CD14-positive monocyte (primary cell): ENCODE measurements around the gene C16orf74. TPM values are rescaled to one million over a fixed set of nuclear protein-coding genes. Genes with fewer than 3 reads are reported as not detected.
A peak's percentile ranks its signal among the peaks of the same experiment; 100 is the strongest.

Experiments
- DNase-seq, 3 donors: peaks; one replicate each; pipeline ENCODE4 v3.0.0-alpha.2; 2011 to 2022
- H2AFZ ChIP-seq: 2 replicates; pipeline ENCODE4 v1.6.0; 2012; ENCODE audit warnings: mild to moderate bottlenecking, low read depth, low read length, inconsistent platforms; ENCODE audit not compliant: insufficient read depth, poor library complexity, severe bottlenecking
- H3K27ac ChIP-seq, 2 donors: 1 replicate in 1 of 2; 2 replicates in 1 of 2; pipeline ENCODE4 v1.5.1; 2012 to 2013; ENCODE audit warnings: low read length in 2 of 2, control low read depth in 1 of 2, inconsistent platforms in 1 of 2, low read depth in 1 of 2, mild to moderate bottlenecking in 1 of 2
- H3K27me3 ChIP-seq, 2 donors: one replicate each; pipeline versions ENCODE4 v1.6.0 to v1.6.1; 2011 to 2013; ENCODE audit warnings: low read length in 2 of 2; ENCODE audit not compliant: control insufficient read depth in 2 of 2, insufficient read depth in 2 of 2
- H3K36me3 ChIP-seq, 2 donors: replicated peaks in 1 of 2; 1 replicate in 1 of 2; 2 replicates in 1 of 2; pipeline versions ENCODE4 v1.5.1 to v1.6.1; 2012 to 2013; ENCODE audit warnings: low read length in 2 of 2, control low read depth in 1 of 2, inconsistent platforms in 1 of 2, mild to moderate bottlenecking in 1 of 2; ENCODE audit not compliant: insufficient read depth in 2 of 2, control insufficient read depth in 1 of 2
- H3K4me1 ChIP-seq, 2 donors: 1 replicate in 1 of 2; 2 replicates in 1 of 2; pipeline versions ENCODE4 v1.5.1 to v1.6.1; 2012 to 2013; ENCODE audit warnings: low read length in 2 of 2, control low read depth in 1 of 2, inconsistent platforms in 1 of 2, mild to moderate bottlenecking in 1 of 2, moderate library complexity in 1 of 2; ENCODE audit not compliant: insufficient read depth in 2 of 2, control insufficient read depth in 1 of 2
- H3K4me2 ChIP-seq: replicated peaks from 2 replicates; pipeline ENCODE3; 2012; ENCODE audit warnings: low read length, moderate library complexity, mild to moderate bottlenecking; ENCODE audit not compliant: poor library complexity, severe bottlenecking; ENCODE audit errors: extremely low read depth
- H3K4me3 ChIP-seq, 3 experiments: fragments of 200-600 bp in 1 of 3; sonication (generic) in 1 of 3; replicated peaks in 1 of 3; 1 replicate in 2 of 3; 2 replicates in 1 of 3; pipeline ENCODE4 v1.5.1; 2011 to 2013; ENCODE audit warnings: low read length in 3 of 3, mild to moderate bottlenecking in 3 of 3, control low read depth in 2 of 3, low read depth in 2 of 3, inconsistent platforms in 1 of 3, moderate library complexity in 1 of 3
- H3K79me2 ChIP-seq: 2 replicates; pipeline ENCODE4 v1.6.0; 2012; ENCODE audit warnings: mild to moderate bottlenecking, control low read depth, inconsistent platforms, low read length, moderate library complexity; ENCODE audit not compliant: insufficient read depth
- H3K9ac ChIP-seq: 2 replicates; pipeline ENCODE4 v1.6.0; 2017; ENCODE audit warnings: low read length, mild to moderate bottlenecking; ENCODE audit not compliant: insufficient read depth, poor library complexity, severe bottlenecking
- H3K9me3 ChIP-seq, 2 donors: replicated peaks in 1 of 2; 1 replicate in 1 of 2; 2 replicates in 1 of 2; pipeline versions ENCODE4 v1.5.1 to v1.6.1; 2012 to 2013; ENCODE audit warnings: low read length in 2 of 2, control low read depth in 1 of 2; ENCODE audit not compliant: control insufficient read depth in 1 of 2, insufficient read depth in 1 of 2
- H4K20me1 ChIP-seq: 2 replicates; pipeline ENCODE4 v1.6.0; 2012; ENCODE audit warnings: mild to moderate bottlenecking, low read length, control low read depth, moderate library complexity; ENCODE audit not compliant: insufficient read depth
- H3K27ac Mint-ChIP-seq, 7 donors: one replicate each; pipeline ENCODE4 v1.8.0; 2020; ENCODE audit warnings: mild to moderate bottlenecking in 7 of 7, mixed read lengths in 7 of 7, moderate library complexity in 6 of 7, inconsistent platforms in 2 of 7
- H3K27me3 Mint-ChIP-seq, 3 donors: one replicate each; pipeline ENCODE4 v1.8.0; 2021 to 2022; ENCODE audit warnings: low read depth in 3 of 3, mild to moderate bottlenecking in 3 of 3, mixed read lengths in 3 of 3, moderate library complexity in 3 of 3, inconsistent platforms in 1 of 3
- H3K36me3 Mint-ChIP-seq, 2 donors: one replicate each; pipeline ENCODE4 v1.8.0; 2020; ENCODE audit warnings: mixed read lengths in 2 of 2, inconsistent platforms in 1 of 2, mild to moderate bottlenecking in 1 of 2
- H3K4me1 Mint-ChIP-seq: one replicate; pipeline ENCODE4 v1.8.0; 2020; ENCODE audit warnings: mild to moderate bottlenecking, mixed read lengths
- H3K4me3 Mint-ChIP-seq, 2 donors: one replicate each; pipeline ENCODE4 v1.8.0; 2020; ENCODE audit warnings: mild to moderate bottlenecking in 2 of 2, mixed read lengths in 2 of 2, moderate library complexity in 1 of 2
- H3K9me3 Mint-ChIP-seq, 7 donors: one replicate each; pipeline ENCODE4 v1.8.0; 2020 to 2022; ENCODE audit warnings: mixed read lengths in 7 of 7, mild to moderate bottlenecking in 6 of 7, moderate library complexity in 6 of 7, inconsistent platforms in 2 of 7
- WGBS: methylation state at CpG from one replicate; pipeline ENCODE4 v1.1.5; 2013; ENCODE audit warnings: missing lambda C conversion rate; ENCODE audit not compliant: insufficient coverage; 5-methylcytosine and 5-hydroxymethylcytosine counted together
- intact Hi-C, 2 donors: fragments of 100-400 bp; cut with micrococcal nuclease; formaldehyde crosslinking; loops; one replicate each; pipeline versions ENCODE4 v1.15.0 to v1.15.1; 2023
- polyA plus RNA-seq, 3 donors: library from polyadenylated mRNA; depleted of rRNA in 1 of 3; unstranded in 2 of 3; stranded (reverse) in 1 of 3; fragments of 300-500 nt in 2 of 3; fragments of >200 nt in 1 of 3; fragmentation: Illumina TruSeq in 2 of 3; gene quantifications; 1 replicate in 2 of 3; 2 replicates in 1 of 3; pipeline ENCODE4 v1.2.3, GENCODE V29; 2012 to 2021
- TF ChIP-seq, protein P1 (sequence below): fragments of 200-600 bp; IDR thresholded peaks from one replicate; pipeline ENCODE4 v1.8.0; 2022; ENCODE audit warnings: antibody characterized with exemption, mild to moderate bottlenecking

Gene C16orf74
- polyA plus RNA-seq, 3 donors = 11.3 to 26.6 (median 24.1) TPM

DNA sequence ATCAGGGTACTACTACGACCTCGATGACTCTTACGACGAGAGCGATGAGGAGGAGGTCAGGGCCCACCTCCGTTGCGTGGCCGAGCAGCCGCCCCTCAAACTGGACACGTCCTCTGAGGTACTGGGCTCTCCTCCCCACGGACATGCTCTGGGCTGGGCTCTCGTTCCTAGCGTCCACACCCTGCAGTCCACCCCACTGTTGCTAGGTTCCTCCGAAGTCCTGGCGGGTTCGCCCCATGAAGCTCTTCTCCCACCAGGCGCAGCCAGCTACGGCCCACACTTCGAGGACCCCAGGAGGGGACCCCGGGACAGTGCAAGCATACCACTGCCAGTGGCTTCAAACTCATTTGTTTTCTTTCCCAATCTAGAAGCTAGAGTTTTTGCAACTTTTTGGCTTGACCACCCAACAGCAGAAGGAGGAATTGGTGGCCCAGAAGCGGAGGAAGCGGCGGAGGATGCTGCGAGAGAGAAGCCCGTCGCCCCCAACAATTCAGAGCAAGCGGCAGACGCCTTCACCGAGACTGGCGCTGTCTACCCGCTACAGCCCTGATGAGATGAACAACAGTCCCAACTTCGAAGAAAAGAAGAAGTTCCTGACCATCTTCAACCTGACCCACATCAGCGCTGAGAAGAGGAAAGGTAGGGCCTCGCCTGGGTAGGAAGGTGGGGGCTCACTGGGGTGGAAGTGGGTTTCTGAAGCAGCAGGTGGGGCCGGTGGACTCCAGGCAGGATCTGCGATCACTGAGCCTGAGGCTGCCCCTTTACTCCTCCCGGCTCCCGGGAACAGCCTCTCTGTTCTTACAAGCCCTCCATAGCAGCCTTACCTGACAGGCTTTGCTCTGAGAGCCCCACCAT, 87.7 kb downstream of the C16orf74 start:
- no peaks in the 10 kb centered on the region for H3K4me1 Mint-ChIP-seq
- Histone ChIP-seq H3K27me3 (no peaks in the 10 kb centered on the region), H3K4me1 (no peaks in the 10 kb centered on the region), H2AFZ (no peak overlapping the region), H4K20me1 (peaks cover 9% of the 10 kb centered on the region), H3K4me3 (no peak overlapping the region), H3K4me2 (no peak overlapping the region), H3K27ac (no peak overlapping the region), H3K9ac (no peak overlapping the region), H3K36me3 (peaks cover 96 to 98% of the 10 kb centered on the region in 2 donors), H3K79me2 (no peaks in the 10 kb centered on the region), H3K9me3 (no peaks in the 10 kb centered on the region)
- peaks cover 80 to 93% of the 10 kb centered on the region in 2 donors for H3K36me3 Mint-ChIP-seq
- WGBS = 93% methylated on average over 31 of the region's 38 CpGs
- intact Hi-C loops = no loop called here
- H3K27me3 Mint-ChIP-seq = no peaks in the 10 kb centered on the region
- peak overlapping the region in 1 of 7 donors; percentile 42 for H3K27ac Mint-ChIP-seq
- H3K4me3 Mint-ChIP-seq = no peak overlapping the region
- DNase-seq = no peak
- no peaks in the 10 kb centered on the region for H3K9me3 Mint-ChIP-seq
- TF ChIP-seq, protein P1, sequence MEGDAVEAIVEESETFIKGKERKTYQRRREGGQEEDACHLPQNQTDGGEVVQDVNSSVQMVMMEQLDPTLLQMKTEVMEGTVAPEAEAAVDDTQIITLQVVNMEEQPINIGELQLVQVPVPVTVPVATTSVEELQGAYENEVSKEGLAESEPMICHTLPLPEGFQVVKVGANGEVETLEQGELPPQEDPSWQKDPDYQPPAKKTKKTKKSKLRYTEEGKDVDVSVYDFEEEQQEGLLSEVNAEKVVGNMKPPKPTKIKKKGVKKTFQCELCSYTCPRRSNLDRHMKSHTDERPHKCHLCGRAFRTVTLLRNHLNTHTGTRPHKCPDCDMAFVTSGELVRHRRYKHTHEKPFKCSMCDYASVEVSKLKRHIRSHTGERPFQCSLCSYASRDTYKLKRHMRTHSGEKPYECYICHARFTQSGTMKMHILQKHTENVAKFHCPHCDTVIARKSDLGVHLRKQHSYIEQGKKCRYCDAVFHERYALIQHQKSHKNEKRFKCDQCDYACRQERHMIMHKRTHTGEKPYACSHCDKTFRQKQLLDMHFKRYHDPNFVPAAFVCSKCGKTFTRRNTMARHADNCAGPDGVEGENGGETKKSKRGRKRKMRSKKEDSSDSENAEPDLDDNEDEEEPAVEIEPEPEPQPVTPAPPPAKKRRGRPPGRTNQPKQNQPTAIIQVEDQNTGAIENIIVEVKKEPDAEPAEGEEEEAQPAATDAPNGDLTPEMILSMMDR = no peak

DNA sequence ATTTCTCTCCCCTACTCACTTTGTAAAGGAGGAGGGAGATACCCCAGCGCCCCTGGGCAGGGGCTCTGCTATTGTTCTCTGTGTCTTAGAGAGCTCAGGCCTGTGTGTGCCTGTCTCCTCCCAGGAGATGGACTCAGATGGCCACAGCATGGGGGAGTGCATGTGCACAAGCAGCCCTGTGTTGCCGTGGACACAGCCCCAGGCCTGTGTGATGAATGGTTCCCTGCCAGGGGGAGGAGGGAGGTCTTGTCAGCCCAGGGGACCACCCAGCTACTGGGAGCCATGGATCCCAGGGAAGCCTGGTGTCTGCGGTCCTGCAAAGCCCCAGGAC, 88.4 kb downstream of the C16orf74 start:
- Mint-ChIP-seq H3K27me3 (no peaks in the 10 kb centered on the region), H3K36me3 (peaks cover 81 to 93% of the 10 kb centered on the region in 2 donors), H3K4me3 (no peak overlapping the region), H3K9me3 (no peaks in the 10 kb centered on the region), H3K4me1 (no peaks in the 10 kb centered on the region), H3K27ac (peak overlapping the region in 2 of 7 donors; percentile 60 to 67)
- 100% methylated on average over 1 of the region's 3 CpGs for WGBS
- Histone ChIP-seq H3K4me1 (no peaks in the 10 kb centered on the region), H3K27ac (no peak overlapping the region), H3K36me3 (peaks cover 96 to 98% of the 10 kb centered on the region in 2 donors), H3K4me3 (no peak overlapping the region), H3K9ac (no peak overlapping the region), H3K79me2 (no peaks in the 10 kb centered on the region), H2AFZ (no peak overlapping the region), H3K9me3 (no peaks in the 10 kb centered on the region), H4K20me1 (peaks cover 9% of the 10 kb centered on the region), H3K4me2 (no peak overlapping the region), H3K27me3 (no peaks in the 10 kb centered on the region)
- intact Hi-C loops = no loop called here
- DNase-seq = no peak
- TF ChIP-seq, protein P1 = no peak
